ENCODE results near the gene EFNA5.

DNA sequence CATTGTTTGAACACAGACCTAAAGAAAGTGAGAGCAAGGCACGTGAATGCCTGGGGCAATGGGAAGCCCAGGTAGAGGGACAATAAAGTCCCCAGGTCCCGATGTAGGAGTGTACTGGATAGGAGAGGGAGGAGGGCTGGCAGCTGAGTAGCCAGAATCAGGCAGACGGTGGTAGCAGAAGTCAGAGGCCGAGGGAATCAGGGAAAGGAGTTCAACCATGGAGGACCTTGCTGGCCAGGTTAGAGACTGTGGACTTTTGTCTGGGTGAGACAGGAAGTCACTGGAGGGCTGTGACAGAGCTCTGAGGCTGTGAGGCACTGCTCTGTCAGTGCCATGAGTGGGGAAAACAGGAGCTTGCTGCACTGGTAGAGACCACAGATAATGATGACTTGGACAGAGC, 248.2 kb downstream of the EFNA5 start:
- TF ChIP-seq POLR2A (IDR thresholded peaks at IDR 0.05; ENCODE audit: low read length) (no peak), GATA1 (IDR thresholded peaks at IDR 0.05; ENCODE audit: low read depth, low read length) (no peak)

Data from erythroblast (primary cell).